ENCODE results near the gene NEK6. TPM values are rescaled to one million over a fixed set of nuclear protein-coding genes. Genes with fewer than 3 reads are reported as not detected.

Gene NEK6
- total and polyA plus RNA-seq, 3 donors from 2014 or later = 11.5 to 21.5 (median 21.4) TPM

- WGBS, 2 donors = 92 to 95% methylated on average over 5 of the region's 5 CpGs
- peaks cover 24% of the 10 kb centered on the region for H3K4me1 ChIP-seq
- intact Hi-C loops (cut with DNase I; ENCODE audit: low total_unique reads) = no loop called here
These were observed 4.9 kb downstream of the NEK6 start for GRCh38 chr9:124262649-124262972.

GRCh38 chr9:124263213-124263612 is 5.5 kb downstream of the NEK6 start:
- Histone ChIP-seq H3K4me1 (peaks cover 24% of the 10 kb centered on the region), H3K4me3 (no peak overlapping the region), H3K9me3 (no peaks in the 10 kb centered on the region), H3K27ac (no peak overlapping the region), H3K27me3 (no peaks in the 10 kb centered on the region), H3K36me3 (ENCODE audit: low read depth, missing control alignments) (no peaks in the 10 kb centered on the region)
- no peak for DNase-seq
- 80 to 94% methylated on average over 7 to 11 of the region's 11 CpGs for WGBS, 2 donors
- no peak for TF ChIP-seq POLR2A (IDR thresholded peaks at IDR 0.05)
- no peak for TF ChIP-seq CTCF (IDR thresholded peaks at IDR 0.05)
- intact Hi-C loops (cut with DNase I; ENCODE audit: low total_unique reads) = no loop called here

More at GRCh38 chr9:124262649-124262972, 4.9 kb downstream of the NEK6 start:
- no peak for DNase-seq
- Histone ChIP-seq H3K27me3 (no peaks in the 10 kb centered on the region), H3K4me3 (no peak overlapping the region), H3K9me3 (no peaks in the 10 kb centered on the region), H3K36me3 (ENCODE audit: low read depth, missing control alignments) (no peaks in the 10 kb centered on the region), H3K27ac (no peak overlapping the region)
- TF ChIP-seq CTCF (IDR thresholded peaks at IDR 0.05) (no peak), POLR2A (IDR thresholded peaks at IDR 0.05) (no peak)

- no peak for TF ChIP-seq CTCF (IDR thresholded peaks at IDR 0.05)
- TF ChIP-seq POLR2A (IDR thresholded peaks at IDR 0.05) = no peak
- WGBS, 2 donors = 93 to 94% methylated on average over 18 to 22 of the region's 22 CpGs
- H3K4me3 ChIP-seq = no peak overlapping the region
- H3K27ac ChIP-seq = no peak overlapping the region
- H3K9me3 ChIP-seq = no peaks in the 10 kb centered on the region
- peaks cover 24% of the 10 kb centered on the region for H3K4me1 ChIP-seq
- H3K36me3 ChIP-seq (ENCODE audit: low read depth, missing control alignments) = no peaks in the 10 kb centered on the region
- DNase-seq = no peak
- H3K27me3 ChIP-seq = no peaks in the 10 kb centered on the region
- intact Hi-C loops (cut with DNase I; ENCODE audit: low total_unique reads) = no loop called here
These were observed 6.2 kb downstream of the NEK6 start for GRCh38 chr9:124263800-124264426.

- intact Hi-C loops (cut with DNase I; ENCODE audit: low total_unique reads) = no loop called here
- WGBS, 2 donors = 80 to 87% methylated on average over 8 of the region's 8 CpGs
- H3K4me3 ChIP-seq = no peak overlapping the region
- H3K36me3 ChIP-seq (ENCODE audit: low read depth, missing control alignments) = no peaks in the 10 kb centered on the region
- no peak overlapping the region for H3K27ac ChIP-seq
- peaks cover 19% of the 10 kb centered on the region for H3K4me1 ChIP-seq
- no peaks in the 10 kb centered on the region for H3K9me3 ChIP-seq
- TF ChIP-seq POLR2A (IDR thresholded peaks at IDR 0.05) (no peak), CTCF (IDR thresholded peaks at IDR 0.05) (no peak)
- no peak for DNase-seq
- no peaks in the 10 kb centered on the region for H3K27me3 ChIP-seq
These were observed 7.1 kb downstream of the NEK6 start for GRCh38 chr9:124264823-124265233.

GRCh38 chr9:124265551-124265950 is 7.8 kb downstream of the NEK6 start:
- WGBS, 2 donors = 89 to 97% methylated on average over 7 of the region's 7 CpGs
- Histone ChIP-seq H3K27me3 (no peaks in the 10 kb centered on the region), H3K36me3 (ENCODE audit: low read depth, missing control alignments) (no peaks in the 10 kb centered on the region), H3K4me1 (peaks cover 16% of the 10 kb centered on the region), H3K4me3 (no peak overlapping the region), H3K27ac (no peak overlapping the region), H3K9me3 (no peaks in the 10 kb centered on the region)
- no peak for DNase-seq
- no peak for TF ChIP-seq POLR2A (IDR thresholded peaks at IDR 0.05)
- TF ChIP-seq CTCF (IDR thresholded peaks at IDR 0.05) = no peak
- intact Hi-C loops (cut with DNase I; ENCODE audit: low total_unique reads) = no loop called here

Measured in testis (tissue), 3 donors.